GM21515 (cell line): Measurements from ENCODE around the gene ECE2.

Experiments
- ATAC-seq: cut with Tn5 transposase; IDR thresholded peaks from one replicate; pipeline ENCODE4 v1.9.1; 2021; ENCODE audit not compliant: unreplicated experiment

Gene ECE2

DNA sequence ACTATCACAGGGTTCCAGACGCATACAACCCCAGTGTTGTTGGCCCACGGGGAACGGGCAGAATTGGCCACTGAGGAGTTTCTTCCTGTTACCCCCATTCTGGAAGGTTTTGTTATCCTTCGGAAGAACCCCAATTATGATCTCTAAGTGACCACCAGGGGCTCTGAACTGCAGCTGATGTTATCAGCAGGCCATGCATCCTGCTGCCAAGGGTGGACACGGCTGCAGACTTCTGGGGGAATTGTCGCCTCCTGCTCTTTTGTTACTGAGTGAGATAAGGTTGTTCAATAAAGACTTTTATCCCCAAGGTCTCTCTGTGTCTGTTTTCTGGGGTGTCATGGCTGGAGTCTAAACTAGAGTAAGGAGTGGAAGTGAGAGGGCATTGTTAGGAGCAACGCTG, 32.9 kb downstream of the ECE2 start:
- ATAC-seq: no peak

DNA sequence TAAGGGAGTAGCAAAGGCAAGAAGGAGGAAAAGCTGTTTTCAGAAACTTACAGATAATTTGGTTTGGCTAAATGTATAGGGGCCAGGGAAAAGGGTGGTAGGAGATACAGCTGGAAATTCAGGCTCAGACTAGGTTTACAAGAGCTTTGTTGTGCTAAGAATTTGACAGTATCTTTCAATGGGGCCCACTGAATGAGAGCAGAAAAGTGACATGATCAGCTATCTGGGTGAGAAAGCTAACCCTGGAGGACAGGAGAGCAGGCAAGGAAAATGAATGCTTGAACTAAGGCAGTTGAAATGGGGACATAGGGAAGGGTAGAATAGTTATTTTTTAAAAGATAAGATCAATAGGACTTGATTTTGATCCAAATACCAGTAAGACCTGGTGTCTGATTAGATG, 35.8 kb downstream of the ECE2 start:
- no peak for ATAC-seq

DNA sequence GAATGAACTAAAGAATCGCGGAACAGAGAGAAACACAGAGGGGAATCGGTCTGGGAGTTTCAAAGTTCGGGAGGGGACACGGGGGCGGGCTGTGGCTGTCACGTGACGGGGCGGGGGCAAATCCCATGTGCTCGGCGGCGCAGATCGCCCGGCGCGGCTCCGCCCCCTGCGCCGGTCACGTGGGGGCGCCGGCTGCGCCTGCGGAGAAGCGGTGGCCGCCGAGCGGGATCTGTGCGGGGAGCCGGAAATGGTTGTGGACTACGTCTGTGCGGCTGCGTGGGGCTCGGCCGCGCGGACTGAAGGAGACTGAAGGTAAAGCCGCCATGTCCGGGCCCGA, 38.5 kb downstream of the ECE2 start, which contains the start of gene EIF4G1:
EIF4G1 (plus strand) TSS at position 244 of the 337 bp plus-strand sequence. CDS start 1,191 bp downstream, outside the sequence.
- ATAC-seq: peak; percentile 82

DNA sequence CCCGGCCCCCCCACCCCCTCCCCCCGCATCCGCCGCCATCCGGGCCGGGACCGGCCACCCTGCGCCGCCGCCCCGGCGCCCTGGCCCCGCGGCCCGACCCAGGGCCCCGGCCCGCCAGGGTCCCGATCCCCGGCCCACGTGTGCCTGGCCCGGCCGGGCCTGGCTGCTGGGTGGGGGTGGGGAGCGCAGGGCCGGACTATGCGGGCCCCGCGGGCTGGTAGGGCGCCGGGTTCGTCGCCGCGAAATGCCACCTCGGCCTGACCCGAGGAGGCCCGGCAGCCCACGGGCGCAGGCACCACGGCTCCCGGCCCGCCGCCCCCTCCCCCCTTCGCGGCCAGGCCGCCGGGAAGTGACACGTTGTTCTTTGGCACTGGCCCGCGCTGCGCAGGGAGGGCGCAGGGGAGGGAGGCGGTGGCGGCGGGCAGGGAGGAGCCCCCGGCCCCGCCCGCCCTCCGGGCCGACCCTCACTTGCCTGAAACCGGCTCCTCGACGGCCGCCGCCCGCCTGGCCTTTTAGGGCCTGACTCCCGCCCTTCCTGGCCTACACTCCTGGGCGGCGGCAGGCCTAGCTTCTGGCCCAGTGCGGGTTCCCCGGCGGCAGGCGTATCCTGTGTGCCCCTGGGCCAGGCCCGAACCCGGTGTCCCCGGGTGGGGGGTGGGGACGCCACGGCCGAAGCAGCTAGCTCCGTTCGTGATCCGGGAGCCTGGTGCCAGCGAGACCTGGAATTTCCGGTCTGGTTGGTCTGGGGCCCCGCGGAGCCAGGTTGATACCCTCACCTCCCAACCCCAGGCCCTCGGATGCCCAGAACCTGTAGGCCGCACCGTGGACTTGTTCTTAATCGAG, 39.1 kb downstream of the ECE2 start:
- peak; percentile 41 for ATAC-seq

DNA sequence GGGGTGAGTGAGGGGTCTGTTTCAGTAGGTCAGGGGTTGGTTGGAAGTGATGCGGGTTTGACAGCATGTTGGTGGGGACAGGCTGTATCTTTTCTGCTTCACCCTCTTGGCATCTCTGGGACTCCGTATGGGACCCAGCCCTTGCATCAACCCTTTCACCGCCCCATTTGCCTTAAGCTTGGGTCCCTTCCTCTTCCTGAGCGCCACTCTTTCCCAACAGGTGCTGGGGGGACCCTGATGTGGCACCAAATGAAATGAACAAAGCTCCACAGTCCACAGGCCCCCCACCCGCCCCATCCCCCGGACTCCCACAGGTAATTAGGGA, 39.7 kb downstream of the ECE2 start:
- peak; percentile 6 for ATAC-seq

DNA sequence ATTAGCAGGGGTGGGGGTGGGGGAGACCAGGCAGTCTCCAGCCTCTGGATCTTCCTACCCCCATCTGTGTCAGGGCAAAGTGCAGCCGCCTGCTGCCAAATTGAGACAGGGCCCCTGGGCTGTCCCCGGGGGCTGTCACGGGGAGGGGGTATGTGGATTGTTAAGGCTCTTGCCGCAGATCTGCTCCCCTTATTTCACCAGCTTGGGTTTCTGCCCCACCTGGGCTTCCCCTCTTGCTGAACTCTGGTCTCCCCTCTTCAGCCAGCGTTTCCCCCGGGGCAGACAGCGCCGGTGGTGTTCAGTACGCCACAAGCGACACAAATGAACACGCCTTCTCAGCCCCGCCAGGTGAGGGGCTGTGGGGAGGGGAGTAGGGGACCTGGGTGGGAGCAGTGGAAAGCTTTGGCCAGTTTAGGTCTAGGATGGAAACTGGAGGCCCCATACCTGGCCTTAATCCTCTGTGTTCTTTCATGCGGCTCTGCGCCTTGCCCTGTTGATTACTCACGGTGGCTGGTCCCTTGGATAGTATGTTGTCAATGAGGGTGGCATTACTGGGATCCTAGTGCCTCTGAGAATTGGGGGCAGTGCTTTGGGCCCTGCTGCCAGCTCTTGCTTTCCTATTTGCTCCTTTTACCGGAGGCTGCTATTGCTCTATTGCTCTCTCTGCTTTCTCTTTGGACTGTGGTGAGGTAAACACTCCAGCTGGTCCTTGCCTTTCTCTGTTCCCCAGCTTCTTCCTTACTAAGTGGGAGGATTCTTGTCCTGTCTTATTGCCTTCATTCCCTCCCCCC, 40.2 kb downstream of the ECE2 start:
- ATAC-seq: no peak

DNA sequence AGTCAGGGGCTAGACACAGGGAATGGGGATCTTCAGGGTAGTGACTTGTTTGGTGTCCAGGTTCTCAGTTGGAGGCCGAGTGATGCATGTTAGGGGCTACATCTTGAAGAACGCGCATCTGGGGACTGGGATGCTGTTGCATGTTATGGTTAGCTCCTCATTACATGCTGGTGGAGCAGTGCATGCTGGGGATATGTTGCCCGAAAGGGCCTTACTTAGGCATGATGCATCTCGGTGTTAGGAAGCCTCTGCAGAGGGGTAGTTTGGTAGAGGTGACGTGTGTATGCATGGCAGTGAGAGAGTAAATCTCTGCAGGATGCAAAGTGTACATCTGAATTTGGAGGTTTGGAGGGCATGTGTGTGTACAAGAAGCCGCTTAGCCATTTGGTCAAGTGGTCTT, 41.0 kb downstream of the ECE2 start:
- ATAC-seq: no peak

DNA sequence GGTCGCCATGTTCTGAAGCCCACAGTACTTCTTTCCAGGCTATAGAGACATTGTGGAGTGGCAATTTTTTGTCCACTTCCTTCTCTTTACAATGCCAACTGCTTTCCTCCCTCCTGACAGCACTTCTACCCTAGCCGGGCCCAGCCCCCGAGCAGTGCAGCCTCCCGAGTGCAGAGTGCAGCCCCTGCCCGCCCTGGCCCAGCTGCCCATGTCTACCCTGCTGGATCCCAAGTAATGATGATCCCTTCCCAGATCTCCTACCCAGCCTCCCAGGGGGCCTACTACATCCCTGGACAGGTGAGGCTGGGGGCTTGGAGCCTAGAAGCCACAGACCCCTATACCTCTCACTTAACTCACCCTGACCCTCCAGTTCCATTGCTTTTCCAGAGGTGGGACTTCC, 41.4 kb downstream of the ECE2 start:
- ATAC-seq: no peak

DNA sequence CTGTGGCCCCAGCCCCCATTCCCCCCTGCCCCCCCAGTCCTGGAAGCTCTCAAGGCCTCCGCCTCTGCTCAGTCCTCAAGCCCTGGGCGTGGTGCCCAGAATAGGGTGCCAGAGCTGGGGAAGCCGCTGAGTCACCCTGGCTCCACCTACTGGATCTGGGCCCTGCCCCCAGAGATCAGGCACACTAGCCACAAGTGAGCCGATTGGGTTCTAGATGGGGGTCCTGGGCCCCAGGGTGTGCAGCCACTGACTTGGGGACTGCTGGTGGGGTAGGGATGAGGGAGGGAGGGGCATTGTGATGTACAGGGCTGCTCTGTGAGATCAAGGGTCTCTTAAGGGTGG, 44.3 kb downstream of the ECE2 start:
- ATAC-seq: no peak

DNA sequence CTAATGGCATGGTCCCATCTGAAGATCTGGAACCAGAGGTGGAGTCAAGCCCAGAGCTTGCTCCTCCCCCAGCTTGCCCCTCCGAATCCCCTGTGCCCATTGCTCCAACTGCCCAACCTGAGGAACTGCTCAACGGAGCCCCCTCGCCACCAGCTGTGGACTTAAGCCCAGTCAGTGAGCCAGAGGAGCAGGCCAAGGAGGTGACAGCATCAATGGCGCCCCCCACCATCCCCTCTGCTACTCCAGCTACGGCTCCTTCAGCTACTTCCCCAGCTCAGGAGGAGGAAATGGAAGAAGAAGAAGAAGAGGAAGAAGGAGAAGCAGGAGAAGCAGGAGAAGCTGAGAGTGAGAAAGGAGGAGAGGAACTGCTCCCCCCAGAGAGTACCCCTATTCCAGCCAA, 45.8 kb downstream of the ECE2 start:
- ATAC-seq: no peak

DNA sequence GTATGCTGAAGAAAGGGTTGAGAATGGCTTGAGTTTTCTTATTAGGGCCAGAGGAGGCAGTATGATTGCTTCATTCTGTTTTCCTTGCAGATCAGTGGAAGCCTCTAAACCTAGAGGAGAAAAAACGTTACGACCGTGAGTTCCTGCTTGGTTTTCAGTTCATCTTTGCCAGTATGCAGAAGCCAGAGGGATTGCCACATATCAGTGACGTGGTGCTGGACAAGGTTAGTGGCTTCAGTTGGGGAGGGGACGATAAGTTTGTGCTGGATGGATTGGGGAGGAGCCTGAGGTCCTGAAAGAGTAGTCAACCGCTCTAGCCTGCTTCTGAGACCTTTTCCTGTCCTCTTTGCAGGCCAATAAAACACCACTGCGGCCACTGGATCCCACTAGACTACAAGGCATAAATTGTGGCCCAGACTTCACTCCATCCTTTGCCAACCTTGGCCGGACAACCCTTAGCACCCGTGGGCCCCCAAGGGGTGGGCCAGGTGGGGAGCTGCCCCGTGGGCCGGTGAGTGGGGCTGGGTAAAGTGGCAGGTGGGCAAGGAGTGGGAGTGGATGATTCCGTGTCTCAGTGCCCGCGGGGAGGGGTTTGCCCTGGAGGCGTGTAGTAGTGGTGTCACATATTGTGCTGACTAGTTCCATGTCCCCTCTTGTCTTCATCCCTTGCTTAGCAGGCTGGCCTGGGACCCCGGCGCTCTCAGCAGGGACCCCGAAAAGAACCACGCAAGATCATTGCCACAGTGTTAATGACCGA, 47.1 kb downstream of the ECE2 start:
- no peak for ATAC-seq

DNA sequence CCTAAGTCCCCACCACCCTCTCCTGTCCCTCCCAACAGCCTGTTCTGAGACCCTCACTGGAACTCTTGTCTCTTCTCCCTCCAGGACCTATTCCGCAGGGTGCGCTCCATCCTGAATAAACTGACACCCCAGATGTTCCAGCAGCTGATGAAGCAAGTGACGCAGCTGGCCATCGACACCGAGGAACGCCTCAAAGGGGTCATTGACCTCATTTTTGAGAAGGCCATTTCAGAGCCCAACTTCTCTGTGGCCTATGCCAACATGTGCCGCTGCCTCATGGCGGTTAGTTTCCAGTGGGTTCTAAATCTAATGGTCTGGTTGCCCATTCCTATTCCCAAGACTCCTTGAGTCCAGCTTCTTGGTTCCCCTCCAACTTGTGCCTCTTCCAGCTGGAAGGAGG, 47.9 kb downstream of the ECE2 start:
- no peak for ATAC-seq

DNA sequence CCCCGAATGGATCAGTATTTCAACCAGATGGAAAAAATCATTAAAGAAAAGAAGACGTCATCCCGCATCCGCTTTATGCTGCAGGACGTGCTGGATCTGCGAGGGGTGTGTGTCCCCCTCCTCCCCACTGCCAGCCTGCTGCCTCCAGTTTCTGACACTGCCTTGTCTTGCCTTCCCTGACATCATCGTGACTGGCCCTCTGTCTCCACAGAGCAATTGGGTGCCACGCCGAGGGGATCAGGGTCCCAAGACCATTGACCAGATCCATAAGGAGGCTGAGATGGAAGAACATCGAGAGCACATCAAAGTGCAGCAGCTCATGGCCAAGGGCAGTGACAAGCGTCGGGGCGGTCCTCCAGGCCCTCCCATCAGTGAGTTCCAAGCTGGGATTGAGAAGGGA, 49.4 kb downstream of the ECE2 start:
- ATAC-seq: no peak

DNA sequence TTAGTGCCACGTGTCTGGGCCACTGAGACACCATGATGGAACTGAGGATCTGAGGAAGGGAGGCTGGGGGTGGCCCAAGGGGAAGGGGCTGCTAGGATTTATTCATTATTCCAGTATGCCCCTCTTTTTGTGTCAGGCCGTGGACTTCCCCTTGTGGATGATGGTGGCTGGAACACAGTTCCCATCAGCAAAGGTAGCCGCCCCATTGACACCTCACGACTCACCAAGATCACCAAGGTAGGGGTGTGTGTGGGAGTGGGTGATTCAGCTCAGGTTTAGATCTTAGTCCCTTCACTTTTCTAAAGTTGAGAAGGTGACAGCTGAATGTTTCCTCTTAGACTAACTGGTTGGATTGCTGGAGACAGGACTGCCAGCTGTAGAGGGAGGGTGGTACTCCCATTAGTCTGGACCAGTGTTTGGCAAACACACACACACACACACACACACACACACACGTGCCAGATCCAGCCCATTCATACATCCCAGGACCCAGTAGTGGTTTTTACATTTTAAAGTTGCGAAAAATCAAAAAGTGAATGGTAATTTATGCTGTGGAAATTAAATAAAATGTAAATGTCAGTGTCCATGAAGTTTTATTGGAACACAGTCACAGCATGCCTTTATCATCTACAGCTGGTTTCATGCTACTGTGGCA, 50.0 kb downstream of the ECE2 start:
- ATAC-seq: no peak

DNA sequence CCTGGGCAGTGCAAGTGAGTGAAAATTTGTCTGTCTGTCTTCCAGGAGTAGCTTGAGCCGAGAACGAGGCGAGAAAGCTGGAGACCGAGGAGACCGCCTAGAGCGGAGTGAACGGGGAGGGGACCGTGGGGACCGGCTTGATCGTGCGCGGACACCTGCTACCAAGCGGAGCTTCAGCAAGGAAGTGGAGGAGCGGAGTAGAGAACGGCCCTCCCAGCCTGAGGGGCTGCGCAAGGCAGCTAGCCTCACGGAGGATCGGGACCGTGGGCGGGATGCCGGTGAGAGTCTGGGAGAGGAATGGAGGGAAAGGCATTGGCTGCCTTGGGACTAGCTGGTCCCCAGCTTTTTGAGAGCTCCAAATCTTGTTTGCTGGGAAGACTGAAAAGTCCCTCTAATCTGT, 51.3 kb downstream of the ECE2 start:
- no peak for ATAC-seq

DNA sequence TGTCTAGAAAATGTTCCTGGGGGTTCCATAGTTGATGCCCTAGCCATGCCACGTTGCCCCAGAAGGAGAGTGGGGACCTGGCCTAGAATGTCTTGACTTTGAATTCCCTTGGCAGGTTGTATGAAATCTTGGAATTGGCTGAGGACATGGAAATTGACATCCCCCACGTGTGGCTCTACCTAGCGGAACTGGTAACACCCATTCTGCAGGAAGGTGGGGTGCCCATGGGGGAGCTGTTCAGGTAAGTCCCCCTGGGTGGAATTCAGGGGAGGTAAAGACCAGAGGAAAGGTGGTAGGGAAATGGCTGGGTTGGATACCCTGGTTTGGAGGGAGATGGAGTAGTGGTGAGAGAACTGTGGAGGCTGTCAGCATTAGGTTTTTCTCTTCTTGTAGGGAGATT, 52.7 kb downstream of the ECE2 start:
- no peak for ATAC-seq

DNA sequence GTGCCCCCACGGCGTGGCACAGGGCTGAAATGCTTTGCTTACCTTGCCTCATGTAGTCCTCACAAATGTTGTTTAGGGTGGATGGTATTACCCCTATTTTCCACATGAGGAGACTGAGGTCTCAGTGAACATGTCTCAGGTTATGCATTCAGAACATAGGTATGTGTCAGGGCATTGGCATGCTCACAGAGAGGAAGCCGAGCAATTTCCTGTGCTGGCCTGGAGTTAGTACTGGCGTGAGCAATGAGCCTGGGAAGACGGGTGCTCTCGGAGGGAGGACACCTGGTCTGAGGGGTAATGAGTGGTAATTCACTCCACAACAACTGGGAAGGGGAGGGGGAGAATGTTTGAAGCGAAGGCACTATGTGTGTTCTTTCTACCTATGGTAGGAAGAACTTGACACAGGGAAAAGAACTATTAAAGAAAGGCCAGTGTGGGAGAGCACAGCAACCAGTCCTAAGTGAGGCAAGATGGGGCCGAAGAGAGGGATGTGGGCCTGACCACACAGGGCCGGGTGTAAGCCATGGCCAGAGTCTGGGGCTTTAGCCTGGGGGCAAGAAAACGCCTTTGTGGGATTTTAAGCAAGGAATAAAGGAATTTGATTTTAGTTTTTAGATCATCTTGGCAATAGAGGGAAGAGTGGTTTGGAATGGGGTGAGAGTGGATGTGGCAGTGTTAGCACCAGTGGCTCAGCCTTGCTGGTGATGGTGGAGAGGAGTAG, 56.7 kb downstream of the ECE2 start:
- ATAC-seq: no peak

DNA sequence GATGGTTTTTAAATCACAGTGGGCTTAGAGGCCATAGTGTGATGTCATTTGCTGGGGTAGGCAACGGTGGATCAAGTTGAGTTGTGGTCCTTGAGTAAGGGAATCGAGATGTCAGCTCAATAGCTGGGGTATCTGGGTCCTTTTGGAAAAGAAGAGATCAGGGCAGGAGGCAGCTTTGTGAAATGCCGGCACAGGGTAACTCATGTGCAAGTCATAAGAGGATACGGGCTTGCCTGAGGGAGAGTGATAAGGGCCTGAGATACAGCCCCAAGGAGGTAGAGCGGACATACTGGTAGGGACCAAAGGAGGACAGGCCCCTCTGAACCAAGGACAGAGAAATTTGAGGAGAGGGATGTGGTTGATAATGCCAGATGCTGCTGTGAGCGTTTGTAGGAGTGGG, 57.4 kb downstream of the ECE2 start:
- ATAC-seq: no peak

DNA sequence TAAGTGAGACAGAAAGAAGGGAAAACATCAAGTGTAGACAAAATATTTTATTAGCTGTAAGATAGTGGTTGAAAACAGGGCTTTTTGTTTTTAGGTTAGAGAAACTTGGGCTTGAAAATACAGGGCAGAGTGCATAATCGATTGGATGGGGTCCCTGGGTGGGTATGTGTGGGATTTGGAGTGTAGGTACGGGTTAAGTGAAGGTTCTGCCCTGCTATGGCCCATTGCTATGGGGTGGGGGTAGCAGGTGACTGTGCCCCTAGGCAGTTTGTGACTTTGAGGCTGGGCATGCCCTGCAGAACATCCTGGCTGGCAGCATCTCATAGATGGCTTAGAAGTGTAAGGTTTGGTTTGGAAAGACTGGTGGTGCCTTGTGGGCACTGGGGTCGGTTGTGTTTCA, 57.9 kb downstream of the ECE2 start:
- ATAC-seq: no peak

DNA sequence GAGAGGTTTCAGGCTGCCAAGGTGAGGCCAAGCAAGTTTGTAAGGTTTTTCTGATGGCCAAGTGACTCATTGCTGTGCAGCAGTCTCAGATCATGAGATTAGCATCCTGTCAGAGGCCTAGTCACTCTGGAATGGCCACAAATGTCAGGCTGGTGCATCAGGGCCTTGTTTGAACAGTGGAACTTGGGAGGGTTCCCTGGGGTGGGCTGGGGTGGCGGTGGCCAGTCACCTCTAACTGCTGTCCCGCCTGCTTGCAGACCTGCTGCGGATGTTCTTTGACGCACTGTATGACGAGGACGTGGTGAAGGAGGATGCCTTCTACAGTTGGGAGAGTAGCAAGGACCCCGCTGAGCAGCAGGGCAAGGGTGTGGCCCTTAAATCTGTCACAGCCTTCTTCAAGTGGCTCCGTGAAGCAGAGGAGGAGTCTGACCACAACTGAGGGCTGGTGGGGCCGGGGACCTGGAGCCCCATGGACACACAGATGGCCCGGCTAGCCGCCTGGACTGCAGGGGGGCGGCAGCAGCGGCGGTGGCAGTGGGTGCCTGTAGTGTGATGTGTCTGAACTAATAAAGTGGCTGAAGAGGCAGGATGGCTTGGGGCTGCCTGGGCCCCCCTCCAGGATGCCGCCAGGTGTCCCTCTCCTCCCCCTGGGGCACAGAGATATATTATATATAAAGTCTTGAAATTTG, 58.8 kb downstream of the ECE2 start:
- ATAC-seq: no peak
